ENCODE results near the gene PCCA.

DNA sequence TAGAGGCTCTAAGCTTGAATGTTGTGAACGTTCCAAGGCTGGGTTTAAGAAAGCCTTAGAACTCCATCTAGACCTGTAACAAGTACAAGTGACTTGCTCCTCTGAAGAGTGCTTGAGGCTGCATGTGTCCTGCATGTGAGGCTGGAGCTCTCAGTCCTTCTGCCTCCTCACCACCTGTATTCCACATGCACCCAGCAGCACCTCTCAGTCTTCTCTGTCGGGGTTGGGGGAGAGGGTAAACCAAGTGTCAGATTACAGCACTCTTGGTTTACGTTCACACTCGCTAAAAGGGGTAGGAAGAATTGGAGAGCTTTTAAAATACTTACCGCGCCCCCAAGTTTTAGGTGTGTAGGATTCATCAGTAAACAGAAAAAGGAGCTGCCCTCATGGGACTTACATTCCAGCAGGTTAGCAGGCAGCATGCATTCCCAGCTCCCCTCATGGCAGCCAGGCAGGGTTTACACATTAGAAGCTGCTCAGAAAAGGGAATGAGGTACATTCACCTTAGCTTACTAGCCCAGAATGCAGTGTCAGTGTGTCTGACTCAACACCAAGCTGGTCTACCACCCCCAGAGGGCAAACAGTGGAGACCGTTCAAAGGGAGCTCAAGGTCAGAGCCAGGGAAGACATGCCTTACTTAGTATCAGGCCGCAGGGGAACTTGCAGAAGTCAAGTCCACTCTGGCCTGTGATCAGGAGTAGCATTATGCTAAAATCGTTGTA is 248.1 kb downstream of the PCCA start:
- 0 out of 4 replicates have a peak, but pooled peaks of 1 of the 2 experiments have one; percentile 7 for TF ChIP-seq MAFK (conservative IDR thresholded peaks at IDR 0.05 in 1 of 2, IDR thresholded peaks at IDR 0.05 in 1 of 2; ENCODE audit: low read length in 2 of 2)
- TF ChIP-seq, protein P1, sequence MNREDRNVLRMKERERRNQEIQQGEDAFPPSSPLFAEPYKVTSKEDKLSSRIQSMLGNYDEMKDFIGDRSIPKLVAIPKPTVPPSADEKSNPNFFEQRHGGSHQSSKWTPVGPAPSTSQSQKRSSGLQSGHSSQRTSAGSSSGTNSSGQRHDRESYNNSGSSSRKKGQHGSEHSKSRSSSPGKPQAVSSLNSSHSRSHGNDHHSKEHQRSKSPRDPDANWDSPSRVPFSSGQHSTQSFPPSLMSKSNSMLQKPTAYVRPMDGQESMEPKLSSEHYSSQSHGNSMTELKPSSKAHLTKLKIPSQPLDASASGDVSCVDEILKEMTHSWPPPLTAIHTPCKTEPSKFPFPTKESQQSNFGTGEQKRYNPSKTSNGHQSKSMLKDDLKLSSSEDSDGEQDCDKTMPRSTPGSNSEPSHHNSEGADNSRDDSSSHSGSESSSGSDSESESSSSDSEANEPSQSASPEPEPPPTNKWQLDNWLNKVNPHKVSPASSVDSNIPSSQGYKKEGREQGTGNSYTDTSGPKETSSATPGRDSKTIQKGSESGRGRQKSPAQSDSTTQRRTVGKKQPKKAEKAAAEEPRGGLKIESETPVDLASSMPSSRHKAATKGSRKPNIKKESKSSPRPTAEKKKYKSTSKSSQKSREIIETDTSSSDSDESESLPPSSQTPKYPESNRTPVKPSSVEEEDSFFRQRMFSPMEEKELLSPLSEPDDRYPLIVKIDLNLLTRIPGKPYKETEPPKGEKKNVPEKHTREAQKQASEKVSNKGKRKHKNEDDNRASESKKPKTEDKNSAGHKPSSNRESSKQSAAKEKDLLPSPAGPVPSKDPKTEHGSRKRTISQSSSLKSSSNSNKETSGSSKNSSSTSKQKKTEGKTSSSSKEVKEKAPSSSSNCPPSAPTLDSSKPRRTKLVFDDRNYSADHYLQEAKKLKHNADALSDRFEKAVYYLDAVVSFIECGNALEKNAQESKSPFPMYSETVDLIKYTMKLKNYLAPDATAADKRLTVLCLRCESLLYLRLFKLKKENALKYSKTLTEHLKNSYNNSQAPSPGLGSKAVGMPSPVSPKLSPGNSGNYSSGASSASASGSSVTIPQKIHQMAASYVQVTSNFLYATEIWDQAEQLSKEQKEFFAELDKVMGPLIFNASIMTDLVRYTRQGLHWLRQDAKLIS (CRISPR knock-in tag; IDR thresholded peaks at IDR 0.05): no peak
- TF ChIP-seq SUZ12 (IDR thresholded peaks at IDR 0.05; ENCODE audit: low read depth, low read length): no peak
- TF ChIP-seq, protein P2, sequence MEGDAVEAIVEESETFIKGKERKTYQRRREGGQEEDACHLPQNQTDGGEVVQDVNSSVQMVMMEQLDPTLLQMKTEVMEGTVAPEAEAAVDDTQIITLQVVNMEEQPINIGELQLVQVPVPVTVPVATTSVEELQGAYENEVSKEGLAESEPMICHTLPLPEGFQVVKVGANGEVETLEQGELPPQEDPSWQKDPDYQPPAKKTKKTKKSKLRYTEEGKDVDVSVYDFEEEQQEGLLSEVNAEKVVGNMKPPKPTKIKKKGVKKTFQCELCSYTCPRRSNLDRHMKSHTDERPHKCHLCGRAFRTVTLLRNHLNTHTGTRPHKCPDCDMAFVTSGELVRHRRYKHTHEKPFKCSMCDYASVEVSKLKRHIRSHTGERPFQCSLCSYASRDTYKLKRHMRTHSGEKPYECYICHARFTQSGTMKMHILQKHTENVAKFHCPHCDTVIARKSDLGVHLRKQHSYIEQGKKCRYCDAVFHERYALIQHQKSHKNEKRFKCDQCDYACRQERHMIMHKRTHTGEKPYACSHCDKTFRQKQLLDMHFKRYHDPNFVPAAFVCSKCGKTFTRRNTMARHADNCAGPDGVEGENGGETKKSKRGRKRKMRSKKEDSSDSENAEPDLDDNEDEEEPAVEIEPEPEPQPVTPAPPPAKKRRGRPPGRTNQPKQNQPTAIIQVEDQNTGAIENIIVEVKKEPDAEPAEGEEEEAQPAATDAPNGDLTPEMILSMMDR (CRISPR knock-in tag; IDR thresholded peaks at IDR 0.05): 0 out of 2 replicates have a peak, but pooled peaks have one; percentile 31
- TF ChIP-seq, protein P3, sequence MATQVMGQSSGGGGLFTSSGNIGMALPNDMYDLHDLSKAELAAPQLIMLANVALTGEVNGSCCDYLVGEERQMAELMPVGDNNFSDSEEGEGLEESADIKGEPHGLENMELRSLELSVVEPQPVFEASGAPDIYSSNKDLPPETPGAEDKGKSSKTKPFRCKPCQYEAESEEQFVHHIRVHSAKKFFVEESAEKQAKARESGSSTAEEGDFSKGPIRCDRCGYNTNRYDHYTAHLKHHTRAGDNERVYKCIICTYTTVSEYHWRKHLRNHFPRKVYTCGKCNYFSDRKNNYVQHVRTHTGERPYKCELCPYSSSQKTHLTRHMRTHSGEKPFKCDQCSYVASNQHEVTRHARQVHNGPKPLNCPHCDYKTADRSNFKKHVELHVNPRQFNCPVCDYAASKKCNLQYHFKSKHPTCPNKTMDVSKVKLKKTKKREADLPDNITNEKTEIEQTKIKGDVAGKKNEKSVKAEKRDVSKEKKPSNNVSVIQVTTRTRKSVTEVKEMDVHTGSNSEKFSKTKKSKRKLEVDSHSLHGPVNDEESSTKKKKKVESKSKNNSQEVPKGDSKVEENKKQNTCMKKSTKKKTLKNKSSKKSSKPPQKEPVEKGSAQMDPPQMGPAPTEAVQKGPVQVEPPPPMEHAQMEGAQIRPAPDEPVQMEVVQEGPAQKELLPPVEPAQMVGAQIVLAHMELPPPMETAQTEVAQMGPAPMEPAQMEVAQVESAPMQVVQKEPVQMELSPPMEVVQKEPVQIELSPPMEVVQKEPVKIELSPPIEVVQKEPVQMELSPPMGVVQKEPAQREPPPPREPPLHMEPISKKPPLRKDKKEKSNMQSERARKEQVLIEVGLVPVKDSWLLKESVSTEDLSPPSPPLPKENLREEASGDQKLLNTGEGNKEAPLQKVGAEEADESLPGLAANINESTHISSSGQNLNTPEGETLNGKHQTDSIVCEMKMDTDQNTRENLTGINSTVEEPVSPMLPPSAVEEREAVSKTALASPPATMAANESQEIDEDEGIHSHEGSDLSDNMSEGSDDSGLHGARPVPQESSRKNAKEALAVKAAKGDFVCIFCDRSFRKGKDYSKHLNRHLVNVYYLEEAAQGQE (IDR thresholded peaks at IDR 0.05; ENCODE audit: borderline replicate concordance in 1 of 2, low read depth in 1 of 2, low read length in 2 of 2): no peak
- TF ChIP-seq SP1 (IDR thresholded peaks at IDR 0.05): no peak
- no peak for TF ChIP-seq SP1 (CRISPR knock-in tag; IDR thresholded peaks at IDR 0.05)
- no peak for TF ChIP-seq ZNF816 (CRISPR knock-in tag; IDR thresholded peaks at IDR 0.05; ENCODE audit: borderline replicate concordance)
- TF ChIP-seq EP300 (IDR thresholded peaks at IDR 0.05; ENCODE audit: low read depth in 2 of 2, low read length in 2 of 2): 0 out of 4 replicates have a peak, but pooled peaks of 1 of the 2 experiments have one; percentile 24
- peak; percentile 24; the same call in 1 of the 2 replicates for TF ChIP-seq EP300 (CRISPR knock-in tag; IDR thresholded peaks at IDR 0.05; ENCODE audit: borderline replicate concordance)
- TF ChIP-seq ZNF766 (CRISPR knock-in tag; IDR thresholded peaks at IDR 0.05; ENCODE audit: borderline replicate concordance): no peak
- TF ChIP-seq POLR2A (IDR thresholded peaks at IDR 0.05; ENCODE audit: insufficient read depth in 1 of 2, low read depth in 2 of 2, low read length in 2 of 2): no peak
- TF ChIP-seq, protein P4, sequence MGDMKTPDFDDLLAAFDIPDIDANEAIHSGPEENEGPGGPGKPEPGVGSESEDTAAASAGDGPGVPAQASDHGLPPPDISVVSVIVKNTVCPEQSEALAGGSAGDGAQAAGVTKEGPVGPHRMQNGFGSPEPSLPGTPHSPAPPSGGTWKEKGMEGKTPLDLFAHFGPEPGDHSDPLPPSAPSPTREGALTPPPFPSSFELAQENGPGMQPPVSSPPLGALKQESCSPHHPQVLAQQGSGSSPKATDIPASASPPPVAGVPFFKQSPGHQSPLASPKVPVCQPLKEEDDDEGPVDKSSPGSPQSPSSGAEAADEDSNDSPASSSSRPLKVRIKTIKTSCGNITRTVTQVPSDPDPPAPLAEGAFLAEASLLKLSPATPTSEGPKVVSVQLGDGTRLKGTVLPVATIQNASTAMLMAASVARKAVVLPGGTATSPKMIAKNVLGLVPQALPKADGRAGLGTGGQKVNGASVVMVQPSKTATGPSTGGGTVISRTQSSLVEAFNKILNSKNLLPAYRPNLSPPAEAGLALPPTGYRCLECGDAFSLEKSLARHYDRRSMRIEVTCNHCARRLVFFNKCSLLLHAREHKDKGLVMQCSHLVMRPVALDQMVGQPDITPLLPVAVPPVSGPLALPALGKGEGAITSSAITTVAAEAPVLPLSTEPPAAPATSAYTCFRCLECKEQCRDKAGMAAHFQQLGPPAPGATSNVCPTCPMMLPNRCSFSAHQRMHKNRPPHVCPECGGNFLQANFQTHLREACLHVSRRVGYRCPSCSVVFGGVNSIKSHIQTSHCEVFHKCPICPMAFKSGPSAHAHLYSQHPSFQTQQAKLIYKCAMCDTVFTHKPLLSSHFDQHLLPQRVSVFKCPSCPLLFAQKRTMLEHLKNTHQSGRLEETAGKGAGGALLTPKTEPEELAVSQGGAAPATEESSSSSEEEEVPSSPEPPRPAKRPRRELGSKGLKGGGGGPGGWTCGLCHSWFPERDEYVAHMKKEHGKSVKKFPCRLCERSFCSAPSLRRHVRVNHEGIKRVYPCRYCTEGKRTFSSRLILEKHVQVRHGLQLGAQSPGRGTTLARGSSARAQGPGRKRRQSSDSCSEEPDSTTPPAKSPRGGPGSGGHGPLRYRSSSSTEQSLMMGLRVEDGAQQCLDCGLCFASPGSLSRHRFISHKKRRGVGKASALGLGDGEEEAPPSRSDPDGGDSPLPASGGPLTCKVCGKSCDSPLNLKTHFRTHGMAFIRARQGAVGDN (CRISPR knock-in tag; IDR thresholded peaks at IDR 0.05): no peak
- TF ChIP-seq, protein P5, sequence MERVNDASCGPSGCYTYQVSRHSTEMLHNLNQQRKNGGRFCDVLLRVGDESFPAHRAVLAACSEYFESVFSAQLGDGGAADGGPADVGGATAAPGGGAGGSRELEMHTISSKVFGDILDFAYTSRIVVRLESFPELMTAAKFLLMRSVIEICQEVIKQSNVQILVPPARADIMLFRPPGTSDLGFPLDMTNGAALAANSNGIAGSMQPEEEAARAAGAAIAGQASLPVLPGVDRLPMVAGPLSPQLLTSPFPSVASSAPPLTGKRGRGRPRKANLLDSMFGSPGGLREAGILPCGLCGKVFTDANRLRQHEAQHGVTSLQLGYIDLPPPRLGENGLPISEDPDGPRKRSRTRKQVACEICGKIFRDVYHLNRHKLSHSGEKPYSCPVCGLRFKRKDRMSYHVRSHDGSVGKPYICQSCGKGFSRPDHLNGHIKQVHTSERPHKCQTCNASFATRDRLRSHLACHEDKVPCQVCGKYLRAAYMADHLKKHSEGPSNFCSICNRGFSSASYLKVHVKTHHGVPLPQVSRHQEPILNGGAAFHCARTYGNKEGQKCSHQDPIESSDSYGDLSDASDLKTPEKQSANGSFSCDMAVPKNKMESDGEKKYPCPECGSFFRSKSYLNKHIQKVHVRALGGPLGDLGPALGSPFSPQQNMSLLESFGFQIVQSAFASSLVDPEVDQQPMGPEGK (CRISPR knock-in tag; IDR thresholded peaks at IDR 0.05): 0 out of 2 replicates have a peak, but pooled peaks have one; percentile 27
